ENCODE data around the gene EXOSC5. TPM values are rescaled to one million over a fixed set of nuclear protein-coding genes. Genes with fewer than 3 reads are reported as not detected.

Gene EXOSC5
- total and polyA plus RNA-seq, 2 donors from 2014 or later = 15.5 to 16.8 TPM

GRCh38 chr19:41428481-41428859 is 31.3 kb upstream of the EXOSC5 start:
- Histone ChIP-seq H3K4me1 (ENCODE audit: control insufficient read depth in 2 of 3, insufficient read depth in 2 of 3, low read depth in 1 of 3, low read length in 3 of 3) (peaks cover 0 to 34% (median 9%) of the 10 kb centered on the region in 3 donors), H3K27me3 (ENCODE audit: control insufficient read depth, insufficient read depth, low read length) (no peaks in the 10 kb centered on the region), H3K9me3 (ENCODE audit: control insufficient read depth in 2 of 3, insufficient read depth in 1 of 3, low read length in 3 of 3) (no peaks in the 10 kb centered on the region), H3K36me3 (ENCODE audit: control insufficient read depth in 2 of 3, insufficient read depth in 3 of 3, low read length in 3 of 3) (peaks cover 3 to 22% (median 9%) of the 10 kb centered on the region in 3 donors), H3K9ac (ENCODE audit: low read length in 3 of 3) (peak overlapping the region in 1 of 3 donors; percentile 61), H3K4me3 (ENCODE audit: low read length in 3 of 3) (peak overlapping the region in 1 of 3 donors; percentile 43), H3K27ac (ENCODE audit: low read depth in 2 of 2, low read length in 2 of 2) (peak overlapping the region; percentile 60 to 79)
- intact Hi-C loops (cut with DNase I) = no loop called here
- TF ChIP-seq, protein P1, sequence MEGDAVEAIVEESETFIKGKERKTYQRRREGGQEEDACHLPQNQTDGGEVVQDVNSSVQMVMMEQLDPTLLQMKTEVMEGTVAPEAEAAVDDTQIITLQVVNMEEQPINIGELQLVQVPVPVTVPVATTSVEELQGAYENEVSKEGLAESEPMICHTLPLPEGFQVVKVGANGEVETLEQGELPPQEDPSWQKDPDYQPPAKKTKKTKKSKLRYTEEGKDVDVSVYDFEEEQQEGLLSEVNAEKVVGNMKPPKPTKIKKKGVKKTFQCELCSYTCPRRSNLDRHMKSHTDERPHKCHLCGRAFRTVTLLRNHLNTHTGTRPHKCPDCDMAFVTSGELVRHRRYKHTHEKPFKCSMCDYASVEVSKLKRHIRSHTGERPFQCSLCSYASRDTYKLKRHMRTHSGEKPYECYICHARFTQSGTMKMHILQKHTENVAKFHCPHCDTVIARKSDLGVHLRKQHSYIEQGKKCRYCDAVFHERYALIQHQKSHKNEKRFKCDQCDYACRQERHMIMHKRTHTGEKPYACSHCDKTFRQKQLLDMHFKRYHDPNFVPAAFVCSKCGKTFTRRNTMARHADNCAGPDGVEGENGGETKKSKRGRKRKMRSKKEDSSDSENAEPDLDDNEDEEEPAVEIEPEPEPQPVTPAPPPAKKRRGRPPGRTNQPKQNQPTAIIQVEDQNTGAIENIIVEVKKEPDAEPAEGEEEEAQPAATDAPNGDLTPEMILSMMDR (IDR thresholded peaks at IDR 0.05; ENCODE audit: borderline replicate concordance, extremely low read depth, insufficient read depth) = no peak
- DNase-seq (peak in 1 of 5 donors; percentile 33), FAIRE-seq (no peak)

DNA sequence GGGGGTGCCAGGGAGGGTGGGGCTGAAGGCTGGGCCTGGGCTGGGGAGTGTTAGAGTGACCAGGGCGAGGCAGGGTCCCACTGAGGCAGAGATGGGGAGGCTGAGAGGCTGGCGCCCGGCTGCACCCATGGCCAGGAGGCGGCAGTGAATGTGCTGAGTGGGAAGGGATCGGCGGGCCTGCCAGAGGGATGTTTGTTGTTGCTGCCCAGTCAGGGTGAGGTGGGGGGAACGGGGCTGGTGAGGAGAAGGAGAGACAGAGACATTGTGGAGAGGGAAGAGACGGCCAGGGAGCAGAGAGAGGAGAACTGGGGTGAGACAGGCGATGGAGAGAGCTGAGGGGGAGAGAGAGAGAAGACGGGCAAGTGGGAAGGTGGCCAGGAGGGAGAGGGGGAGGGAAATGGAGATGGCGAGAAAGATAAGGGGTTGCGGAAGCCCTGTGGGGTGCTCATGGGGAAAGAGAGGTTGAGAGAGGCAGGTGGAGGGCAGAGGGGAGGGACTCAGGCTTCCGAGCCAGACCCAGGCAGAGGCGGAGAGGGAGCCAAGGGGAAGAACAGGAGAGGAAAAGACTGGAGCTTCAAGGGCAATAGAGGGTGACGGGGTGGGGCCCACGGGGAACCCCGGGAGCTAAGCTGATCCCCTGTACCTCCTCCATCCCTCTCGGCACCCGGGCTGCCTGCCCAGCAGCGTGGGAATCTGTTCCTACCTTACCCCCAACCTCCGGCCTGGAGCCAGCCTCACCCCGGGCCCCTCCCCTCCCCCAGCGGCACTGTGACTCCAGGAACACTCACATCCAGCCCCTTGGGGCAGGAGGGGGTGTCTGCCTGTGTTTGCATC is 30.7 kb upstream of the EXOSC5 start:
- no peaks in the 10 kb centered on the region for H3K9me3 ChIP-seq (ENCODE audit: control insufficient read depth in 2 of 3, insufficient read depth in 1 of 3, low read length in 3 of 3)
- peaks cover 3 to 25% (median 9%) of the 10 kb centered on the region in 3 donors for H3K36me3 ChIP-seq (ENCODE audit: control insufficient read depth in 2 of 3, insufficient read depth in 3 of 3, low read length in 3 of 3)
- intact Hi-C loops (cut with DNase I) = no loop called here
- H3K27me3 ChIP-seq (ENCODE audit: control insufficient read depth, insufficient read depth, low read length) = no peaks in the 10 kb centered on the region
- H3K27ac ChIP-seq (ENCODE audit: low read depth in 2 of 2, low read length in 2 of 2) = peak overlapping the region; percentile 79 to 85
- H3K4me3 ChIP-seq (ENCODE audit: low read length in 3 of 3) = peak overlapping the region in 2 of 3 donors; percentile 33 to 43
- no peak for FAIRE-seq
- H3K9ac ChIP-seq (ENCODE audit: low read length in 3 of 3) = peak overlapping the region in 1 of 3 donors; percentile 61
- TF ChIP-seq, protein P1 (IDR thresholded peaks at IDR 0.05; ENCODE audit: borderline replicate concordance, extremely low read depth, insufficient read depth) = no peak
- H3K4me1 ChIP-seq (ENCODE audit: control insufficient read depth in 2 of 3, insufficient read depth in 2 of 3, low read depth in 1 of 3, low read length in 3 of 3) = peaks cover 0 to 34% (median 9%) of the 10 kb centered on the region in 3 donors
- peak in 4 of 5 donors; percentile 38 to 85 (median 55) for DNase-seq

- Histone ChIP-seq H3K27me3 (ENCODE audit: control insufficient read depth, insufficient read depth, low read length) (no peaks in the 10 kb centered on the region), H3K4me3 (ENCODE audit: low read length in 3 of 3) (peak within 1 kb of the TSS; percentile 21 to 66 (median 55)), H3K4me1 (ENCODE audit: control insufficient read depth in 2 of 3, insufficient read depth in 2 of 3, low read depth in 1 of 3, low read length in 3 of 3) (peaks cover 0 to 29% (median 9%) of the 10 kb centered on the region in 3 donors), H3K9ac (ENCODE audit: low read length in 3 of 3) (peak within 1 kb of the TSS in 2 of 3 donors; percentile 90 to 91), H3K36me3 (ENCODE audit: control insufficient read depth in 2 of 3, insufficient read depth in 3 of 3, low read length in 3 of 3) (peaks cover 0 to 25% (median 11%) of the 10 kb centered on the region in 3 donors), H3K27ac (ENCODE audit: low read depth in 2 of 2, low read length in 2 of 2) (peak within 1 kb of the TSS; percentile 79 to 85), H3K9me3 (ENCODE audit: control insufficient read depth in 2 of 3, insufficient read depth in 1 of 3, low read length in 3 of 3) (no peaks in the 10 kb centered on the region)
- TF ChIP-seq, protein P1 (IDR thresholded peaks at IDR 0.05; ENCODE audit: borderline replicate concordance, extremely low read depth, insufficient read depth) = no peak
- no peak for FAIRE-seq
- intact Hi-C loops (cut with DNase I) = no loop called here
- DNase-seq = peak; percentile 88 to 95 (median 90)
Measured at GRCh38 chr19:41426952-41427646, 29.9 kb upstream of the EXOSC5 start, which contains the start of gene B3GNT8. B3GNT8 (minus strand) TSS chr19:41427374; CDS start chr19:41426778, 596 bp downstream.

Data from kidney (tissue), 14 donors.